SH-SY5Y (cell line): Measurements from ENCODE around the gene PLXDC1.

Experiments
- GATA2 ChIP-seq: IDR thresholded peaks from 2 replicates; pipeline ENCODE4 v1.6.1; 2011; ENCODE audit warnings: mild to moderate bottlenecking, low read depth, low read length
- GATA3 ChIP-seq: IDR thresholded peaks from 2 replicates; pipeline ENCODE4 v1.6.1; 2011; ENCODE audit warnings: low read depth, mild to moderate bottlenecking, low read length, moderate library complexity

DNA sequence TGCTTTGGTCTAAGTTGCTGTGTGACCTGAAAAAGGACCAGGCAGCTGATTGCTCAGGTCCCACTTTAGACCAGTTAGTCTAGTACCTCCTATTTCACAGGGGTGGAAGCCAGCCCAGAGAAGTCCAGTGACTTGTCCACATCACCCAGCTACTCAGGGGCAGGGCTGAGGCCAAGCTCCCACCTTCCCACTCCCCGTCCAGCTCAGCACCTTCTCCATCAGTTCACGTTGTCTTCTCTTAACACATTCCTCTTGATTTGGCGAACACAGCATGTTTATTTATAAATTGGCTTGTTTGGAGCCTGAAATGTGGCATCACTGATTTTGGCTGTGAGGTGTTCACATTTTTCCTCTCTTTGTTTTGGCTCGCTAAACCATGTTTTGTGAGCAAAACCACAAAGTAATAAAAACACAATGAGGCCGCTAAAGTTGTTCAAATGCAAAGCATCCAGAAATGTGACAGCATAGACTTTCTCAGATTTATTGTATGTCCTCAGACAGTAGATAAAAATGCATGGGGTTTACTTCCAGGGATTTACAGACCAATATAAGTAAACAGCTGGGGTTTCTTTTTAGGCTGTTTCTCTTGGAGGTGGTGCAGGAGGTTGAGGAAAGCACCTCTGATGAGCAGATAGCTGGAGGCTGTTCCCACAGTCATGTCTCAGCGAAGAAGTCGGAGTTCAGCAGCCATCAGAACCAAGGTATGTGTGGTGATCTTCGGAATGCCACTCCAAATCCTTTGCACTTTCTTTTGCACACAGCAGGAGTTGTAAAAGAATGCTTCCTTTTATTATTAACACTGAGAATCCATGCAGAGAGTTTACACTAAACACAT lies 88.4 kb downstream of the PLXDC1 start:
- TF ChIP-seq GATA2 = no peak
- no peak for TF ChIP-seq GATA3
